ENCODE data around the gene CAMTA1. TPM values are rescaled to one million over a fixed set of nuclear protein-coding genes. Genes with fewer than 3 reads are reported as not detected.

CAMTA1 gene
- total and polyA plus RNA-seq, 3 experiments from 2014 or later, result 60.2 to 79.0 (median 61.7) TPM

GRCh38 chr1:7319196-7319595 lies 533.9 kb downstream of the CAMTA1 start:
- H3K9me3 Mint-ChIP-seq, result no peaks in the 10 kb centered on the region
- Histone ChIP-seq H3K4me1 (ENCODE audit: insufficient read depth, low read length) (no peaks in the 10 kb centered on the region), H3K27ac (ENCODE audit: low read depth, low read length) (no peak overlapping the region), H3K27me3 (ENCODE audit: insufficient read depth, low read length, poor library complexity, severe bottlenecking) (no peaks in the 10 kb centered on the region), H3K4me3 (ENCODE audit: low read length) (no peak overlapping the region), H3K36me3 (ENCODE audit: insufficient read depth, low read length) (no peaks in the 10 kb centered on the region), H3K9me3 (ENCODE audit: low read length) (no peaks in the 10 kb centered on the region)
- POLR2A ChIA-PET, result no interaction called here
- no peak overlapping the region for H3K27ac Mint-ChIP-seq
- DNase-seq, result no peak
- CTCF ChIA-PET, result no interaction called here
- H3K36me3 Mint-ChIP-seq, result no peaks in the 10 kb centered on the region
- no peaks in the 10 kb centered on the region for H3K4me1 Mint-ChIP-seq
- no peak overlapping the region for H3K4me3 Mint-ChIP-seq
- H3K27me3 Mint-ChIP-seq, result peaks cover 10 to 29% of the 10 kb centered on the region in 2 donors

- H3K27ac ChIP-seq (ENCODE audit: low read depth, low read length), result no peak overlapping the region
- no peak for DNase-seq
- Mint-ChIP-seq H3K27ac (no peak overlapping the region), H3K36me3 (no peaks in the 10 kb centered on the region), H3K9me3 (peaks cover 0 to 2% (median 0%) of the 10 kb centered on the region in 5 donors), H3K27me3 (peaks cover 10 to 30% of the 10 kb centered on the region in 2 donors), H3K4me1 (no peaks in the 10 kb centered on the region), H3K4me3 (no peak overlapping the region)
- no peaks in the 10 kb centered on the region for H3K36me3 ChIP-seq (ENCODE audit: insufficient read depth, low read length)
- POLR2A ChIA-PET, result no interaction called here
- no peaks in the 10 kb centered on the region for H3K4me1 ChIP-seq (ENCODE audit: insufficient read depth, low read length)
- no peaks in the 10 kb centered on the region for H3K27me3 ChIP-seq (ENCODE audit: insufficient read depth, low read length, poor library complexity, severe bottlenecking)
- no peak overlapping the region for H3K4me3 ChIP-seq (ENCODE audit: low read length)
- CTCF ChIA-PET, result no interaction called here
- H3K9me3 ChIP-seq (ENCODE audit: low read length), result no peaks in the 10 kb centered on the region
Observed at GRCh38 chr1:7320661-7321060, 535.4 kb downstream of the CAMTA1 start.

GRCh38 chr1:7322283-7322785 lies 537.1 kb downstream of the CAMTA1 start:
- peaks cover 0 to 2% (median 0%) of the 10 kb centered on the region in 3 donors for H3K36me3 Mint-ChIP-seq
- peaks cover 4 to 7% (median 5%) of the 10 kb centered on the region in 5 donors for H3K9me3 Mint-ChIP-seq
- no peaks in the 10 kb centered on the region for H3K4me1 Mint-ChIP-seq
- CTCF ChIA-PET, result no interaction called here
- no peak overlapping the region for H3K27ac Mint-ChIP-seq
- no peaks in the 10 kb centered on the region for H3K27me3 ChIP-seq (ENCODE audit: insufficient read depth, low read length, poor library complexity, severe bottlenecking)
- H3K4me1 ChIP-seq (ENCODE audit: insufficient read depth, low read length), result no peaks in the 10 kb centered on the region
- H3K4me3 ChIP-seq (ENCODE audit: low read length), result no peak overlapping the region
- POLR2A ChIA-PET, result no interaction called here
- no peaks in the 10 kb centered on the region for H3K9me3 ChIP-seq (ENCODE audit: low read length)
- no peak for DNase-seq
- H3K27me3 Mint-ChIP-seq, result peaks cover 9 to 21% of the 10 kb centered on the region in 2 donors
- H3K4me3 Mint-ChIP-seq, result no peak overlapping the region
- H3K27ac ChIP-seq (ENCODE audit: low read depth, low read length), result no peak overlapping the region
- H3K36me3 ChIP-seq (ENCODE audit: insufficient read depth, low read length), result no peaks in the 10 kb centered on the region

- no peaks in the 10 kb centered on the region for H3K9me3 ChIP-seq (ENCODE audit: low read length)
- Mint-ChIP-seq H3K27ac (no peak overlapping the region), H3K36me3 (peaks cover 0 to 2% (median 0%) of the 10 kb centered on the region in 3 donors), H3K4me1 (no peaks in the 10 kb centered on the region), H3K9me3 (peaks cover 4 to 12% (median 8%) of the 10 kb centered on the region in 5 donors), H3K4me3 (no peak overlapping the region), H3K27me3 (peaks cover 9 to 19% of the 10 kb centered on the region in 2 donors)
- H3K4me1 ChIP-seq (ENCODE audit: insufficient read depth, low read length), result no peaks in the 10 kb centered on the region
- no peaks in the 10 kb centered on the region for H3K27me3 ChIP-seq (ENCODE audit: insufficient read depth, low read length, poor library complexity, severe bottlenecking)
- CTCF ChIA-PET, result no interaction called here
- H3K4me3 ChIP-seq (ENCODE audit: low read length), result no peak overlapping the region
- H3K27ac ChIP-seq (ENCODE audit: low read depth, low read length), result no peak overlapping the region
- POLR2A ChIA-PET, result no interaction called here
- DNase-seq, result no peak
- H3K36me3 ChIP-seq (ENCODE audit: insufficient read depth, low read length), result no peaks in the 10 kb centered on the region
Observed at GRCh38 chr1:7322912-7323311, 537.7 kb downstream of the CAMTA1 start.

- Histone ChIP-seq H3K27ac (ENCODE audit: low read depth, low read length) (no peak overlapping the region), H3K4me3 (ENCODE audit: low read length) (no peak overlapping the region), H3K4me1 (ENCODE audit: insufficient read depth, low read length) (no peaks in the 10 kb centered on the region), H3K36me3 (ENCODE audit: insufficient read depth, low read length) (no peaks in the 10 kb centered on the region), H3K9me3 (ENCODE audit: low read length) (no peaks in the 10 kb centered on the region), H3K27me3 (ENCODE audit: insufficient read depth, low read length, poor library complexity, severe bottlenecking) (no peaks in the 10 kb centered on the region)
- ChIA-PET CTCF (no interaction called here), POLR2A (no interaction called here)
- DNase-seq, result no peak
- Mint-ChIP-seq H3K27ac (no peak overlapping the region), H3K9me3 (peaks cover 7 to 14% (median 10%) of the 10 kb centered on the region in 5 donors), H3K27me3 (peaks cover 10 to 28% of the 10 kb centered on the region in 2 donors), H3K36me3 (peaks cover 0 to 2% (median 0%) of the 10 kb centered on the region in 3 donors), H3K4me3 (no peak overlapping the region), H3K4me1 (no peaks in the 10 kb centered on the region)
Observed at GRCh38 chr1:7325254-7325653, 540.0 kb downstream of the CAMTA1 start.

GRCh38 chr1:7326366-7326765 lies 541.1 kb downstream of the CAMTA1 start:
- peaks cover 17 to 28% of the 10 kb centered on the region in 2 donors for H3K27me3 Mint-ChIP-seq
- CTCF ChIA-PET, result no interaction called here

GRCh38 chr1:7327849-7328248 lies 542.6 kb downstream of the CAMTA1 start:
- Histone ChIP-seq H3K36me3 (ENCODE audit: insufficient read depth, low read length) (no peaks in the 10 kb centered on the region), H3K9me3 (ENCODE audit: low read length) (no peaks in the 10 kb centered on the region), H3K4me1 (ENCODE audit: insufficient read depth, low read length) (no peaks in the 10 kb centered on the region), H3K27ac (ENCODE audit: low read depth, low read length) (no peak overlapping the region), H3K27me3 (ENCODE audit: insufficient read depth, low read length, poor library complexity, severe bottlenecking) (peaks cover 3% of the 10 kb centered on the region), H3K4me3 (ENCODE audit: low read length) (no peak overlapping the region)
- Mint-ChIP-seq H3K4me1 (no peaks in the 10 kb centered on the region), H3K36me3 (peaks cover 0 to 2% (median 0%) of the 10 kb centered on the region in 3 donors), H3K4me3 (no peak overlapping the region), H3K27ac (no peak overlapping the region), H3K9me3 (peaks cover 7 to 14% (median 10%) of the 10 kb centered on the region in 5 donors), H3K27me3 (peaks cover 26 to 35% of the 10 kb centered on the region in 2 donors)
- no peak for DNase-seq
- ChIA-PET POLR2A (no interaction called here), CTCF (no interaction called here)

More at GRCh38 chr1:7326366-7326765, 541.1 kb downstream of the CAMTA1 start:
- H3K36me3 ChIP-seq (ENCODE audit: insufficient read depth, low read length), result no peaks in the 10 kb centered on the region
- no peaks in the 10 kb centered on the region for H3K4me1 ChIP-seq (ENCODE audit: insufficient read depth, low read length)
- H3K27ac ChIP-seq (ENCODE audit: low read depth, low read length), result no peak overlapping the region
- H3K4me1 Mint-ChIP-seq, result no peaks in the 10 kb centered on the region
- H3K4me3 ChIP-seq (ENCODE audit: low read length), result no peak overlapping the region
- POLR2A ChIA-PET, result no interaction called here
- peaks cover 0 to 2% (median 0%) of the 10 kb centered on the region in 3 donors for H3K36me3 Mint-ChIP-seq
- no peak for DNase-seq
- no peak overlapping the region for H3K4me3 Mint-ChIP-seq
- H3K9me3 ChIP-seq (ENCODE audit: low read length), result no peaks in the 10 kb centered on the region
- no peaks in the 10 kb centered on the region for H3K27me3 ChIP-seq (ENCODE audit: insufficient read depth, low read length, poor library complexity, severe bottlenecking)
- peak overlapping the region in 1 of 8 donors; percentile 13 for H3K27ac Mint-ChIP-seq
- peaks cover 7 to 14% (median 10%) of the 10 kb centered on the region in 5 donors for H3K9me3 Mint-ChIP-seq

- no peak overlapping the region for H3K4me3 Mint-ChIP-seq
- no peaks in the 10 kb centered on the region for H3K4me1 Mint-ChIP-seq
- peaks cover 6 to 13% (median 10%) of the 10 kb centered on the region in 5 donors for H3K9me3 Mint-ChIP-seq
- Histone ChIP-seq H3K27me3 (ENCODE audit: insufficient read depth, low read length, poor library complexity, severe bottlenecking) (peaks cover 3% of the 10 kb centered on the region), H3K9me3 (ENCODE audit: low read length) (no peaks in the 10 kb centered on the region), H3K27ac (ENCODE audit: low read depth, low read length) (no peak overlapping the region), H3K4me1 (ENCODE audit: insufficient read depth, low read length) (no peaks in the 10 kb centered on the region), H3K36me3 (ENCODE audit: insufficient read depth, low read length) (no peaks in the 10 kb centered on the region), H3K4me3 (ENCODE audit: low read length) (no peak overlapping the region)
- no peak overlapping the region for H3K27ac Mint-ChIP-seq
- H3K36me3 Mint-ChIP-seq, result peaks cover 0 to 2% (median 0%) of the 10 kb centered on the region in 3 donors
- ChIA-PET CTCF (no interaction called here), POLR2A (no interaction called here)
- no peak for DNase-seq
- H3K27me3 Mint-ChIP-seq, result peaks cover 24 to 37% of the 10 kb centered on the region in 2 donors
Observed at GRCh38 chr1:7329868-7330615, 544.8 kb downstream of the CAMTA1 start.

All from CD8-positive, alpha-beta memory T cell (primary cell).